Right lobe of liver (tissue), 6 donors: ENCODE results near the gene SAMD4A. TPM values are rescaled to one million over a fixed set of nuclear protein-coding genes. Genes with fewer than 3 reads are reported as not detected.

Experiments used
- ATAC-seq, 4 donors: fragments of 200-7000 bp; cut with Tn5 transposase; one replicate each; pipeline ENCODE4 v1.9.1; 2020; ENCODE audit warnings: mild to moderate bottlenecking in 4 of 4, moderate library complexity in 4 of 4
- DNase-seq, 3 donors: peaks; one replicate each; pipeline ENCODE4 v3.0.0-alpha.2; 2020
- H3K27ac ChIP-seq, 3 donors: fragments of 200-600 bp; one replicate each; pipeline ENCODE4 v1.8.0; 2022
- H3K27me3 ChIP-seq, 2 donors: fragments of 200-600 bp; one replicate each; pipeline ENCODE4 v1.8.0; 2022
- H3K36me3 ChIP-seq, 4 donors: fragments of 200-600 bp; sonication (generic) in 1 of 4; one replicate each; pipeline versions ENCODE4 v1.5.1 to v1.8.0; 2017 to 2022; ENCODE audit warnings: control low read depth in 1 of 4
- H3K4me1 ChIP-seq, 4 donors: fragments of 200-600 bp; sonication (generic) in 1 of 4; one replicate each; pipeline versions ENCODE4 v1.5.1 to v1.8.0; 2017 to 2022; ENCODE audit warnings: control low read depth in 1 of 4
- H3K4me3 ChIP-seq, 3 donors: fragments of 200-600 bp; one replicate each; pipeline ENCODE4 v1.8.0; 2022
- H3K9me3 ChIP-seq, 4 donors: fragments of 200-600 bp; sonication (generic) in 1 of 4; one replicate each; pipeline versions ENCODE4 v1.5.1 to v1.8.0; 2017 to 2022; ENCODE audit warnings: control low read depth in 1 of 4
- POLR2A ChIP-seq: fragments of 450-650 bp; IDR thresholded peaks from one replicate; pipeline ENCODE4 v1.6.1; 2017; ENCODE audit warnings: antibody characterized with exemption, mild to moderate bottlenecking
- WGBS: methylation state at CpG from one replicate; pipeline ENCODE4 v1.1.6; 2018; ENCODE audit warnings: low coverage, low lambda C conversion rate; ENCODE audit not compliant: insufficient coverage; ENCODE audit errors: missing lambda C conversion rate; 5-methylcytosine and 5-hydroxymethylcytosine counted together
- intact Hi-C, 2 donors: fragments of 100-400 bp; cut with DNase I; formaldehyde crosslinking; loops; one replicate each; pipeline versions ENCODE4 v1.11.2 to v1.14.1; 2022
- total RNA-seq, 6 experiments: library from RNA; depleted of rRNA in 2 of 6; stranded (reverse); fragments of >200 nt in 2 of 6; fragmentation: NEBNext Ultra II Directional in 3 of 6; extraction: Animal tissue kit (Norgen Biotek cat#: 25700) in 3 of 6; gene quantifications; one replicate each; pipeline versions ENCODE4 v1.1.0 to v1.2.4, GENCODE V29; 2016 to 2023
- TF ChIP-seq, protein P1 (sequence below), 4 donors: fragments of 200-600 bp in 3 of 4; fragments of 450-650 bp in 1 of 4; IDR thresholded peaks; one replicate each; pipeline versions ENCODE4 v1.5.1 to v1.8.0; 2016 to 2022; ENCODE audit warnings: antibody characterized with exemption in 4 of 4, mild to moderate bottlenecking in 2 of 4
- donor health status: DM: no; HTN: yes; CAD: no.
- donor health status: DM: no; HTN: no; CAD: no.
- donor health status: DM: no; HTN: no; CAD: no.
- donor health status: DM: no; HTN: yes; CAD: no.
- donor health status: DM: no; HTN: yes; CAD: no.

Gene SAMD4A
- total RNA-seq, 6 experiments from 2014 or later: 16.7 to 31.9 (median 21.1) TPM

DNA sequence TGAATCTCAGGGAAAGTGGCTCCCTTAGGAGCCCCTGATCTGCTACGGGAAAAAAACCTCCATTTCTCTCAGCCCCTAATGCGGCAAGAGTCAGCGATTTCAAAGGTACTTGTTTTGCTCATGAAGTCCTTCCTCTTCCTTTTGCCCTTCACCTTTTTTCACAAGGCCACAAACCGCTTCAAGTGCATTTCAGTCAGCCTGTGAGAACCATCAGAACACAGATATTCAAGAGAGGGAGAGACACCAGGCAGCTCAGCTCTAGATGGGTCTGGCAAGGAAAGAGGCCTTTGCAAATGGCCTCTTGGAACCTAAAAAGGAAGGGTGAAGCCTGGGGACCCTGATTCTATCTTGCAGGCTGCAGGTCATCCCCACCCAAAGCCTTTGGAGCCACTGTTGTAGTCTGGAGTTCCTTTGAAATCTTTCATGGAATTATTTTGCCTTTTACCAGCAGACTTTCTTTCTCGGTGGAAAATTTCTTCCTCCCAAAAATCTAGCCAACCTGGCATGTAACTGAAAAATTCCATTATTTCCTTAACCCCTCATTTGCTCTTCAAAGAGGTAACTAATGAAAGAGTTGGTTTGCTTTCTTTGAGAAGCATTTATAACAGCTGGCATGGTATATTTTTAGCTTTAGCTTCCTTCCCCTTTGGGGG is 145.0 kb downstream of the SAMD4A start:
- intact Hi-C loops: no loop called here
- H3K9me3 ChIP-seq: no peaks in the 10 kb centered on the region
- DNase-seq: no peak
- TF ChIP-seq, protein P1, sequence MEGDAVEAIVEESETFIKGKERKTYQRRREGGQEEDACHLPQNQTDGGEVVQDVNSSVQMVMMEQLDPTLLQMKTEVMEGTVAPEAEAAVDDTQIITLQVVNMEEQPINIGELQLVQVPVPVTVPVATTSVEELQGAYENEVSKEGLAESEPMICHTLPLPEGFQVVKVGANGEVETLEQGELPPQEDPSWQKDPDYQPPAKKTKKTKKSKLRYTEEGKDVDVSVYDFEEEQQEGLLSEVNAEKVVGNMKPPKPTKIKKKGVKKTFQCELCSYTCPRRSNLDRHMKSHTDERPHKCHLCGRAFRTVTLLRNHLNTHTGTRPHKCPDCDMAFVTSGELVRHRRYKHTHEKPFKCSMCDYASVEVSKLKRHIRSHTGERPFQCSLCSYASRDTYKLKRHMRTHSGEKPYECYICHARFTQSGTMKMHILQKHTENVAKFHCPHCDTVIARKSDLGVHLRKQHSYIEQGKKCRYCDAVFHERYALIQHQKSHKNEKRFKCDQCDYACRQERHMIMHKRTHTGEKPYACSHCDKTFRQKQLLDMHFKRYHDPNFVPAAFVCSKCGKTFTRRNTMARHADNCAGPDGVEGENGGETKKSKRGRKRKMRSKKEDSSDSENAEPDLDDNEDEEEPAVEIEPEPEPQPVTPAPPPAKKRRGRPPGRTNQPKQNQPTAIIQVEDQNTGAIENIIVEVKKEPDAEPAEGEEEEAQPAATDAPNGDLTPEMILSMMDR (IDR thresholded peaks at IDR 0.05): no peak
- TF ChIP-seq POLR2A: no peak
- no peaks in the 10 kb centered on the region for H3K36me3 ChIP-seq
- no peak for ATAC-seq
- WGBS: 25% methylated on average over 5 of the region's 5 CpGs
- no peak overlapping the region for H3K4me3 ChIP-seq
- H3K27me3 ChIP-seq: no peaks in the 10 kb centered on the region
- H3K4me1 ChIP-seq: peaks cover 0 to 70% (median 23%) of the 10 kb centered on the region in 4 donors
- no peak overlapping the region for H3K27ac ChIP-seq

DNA sequence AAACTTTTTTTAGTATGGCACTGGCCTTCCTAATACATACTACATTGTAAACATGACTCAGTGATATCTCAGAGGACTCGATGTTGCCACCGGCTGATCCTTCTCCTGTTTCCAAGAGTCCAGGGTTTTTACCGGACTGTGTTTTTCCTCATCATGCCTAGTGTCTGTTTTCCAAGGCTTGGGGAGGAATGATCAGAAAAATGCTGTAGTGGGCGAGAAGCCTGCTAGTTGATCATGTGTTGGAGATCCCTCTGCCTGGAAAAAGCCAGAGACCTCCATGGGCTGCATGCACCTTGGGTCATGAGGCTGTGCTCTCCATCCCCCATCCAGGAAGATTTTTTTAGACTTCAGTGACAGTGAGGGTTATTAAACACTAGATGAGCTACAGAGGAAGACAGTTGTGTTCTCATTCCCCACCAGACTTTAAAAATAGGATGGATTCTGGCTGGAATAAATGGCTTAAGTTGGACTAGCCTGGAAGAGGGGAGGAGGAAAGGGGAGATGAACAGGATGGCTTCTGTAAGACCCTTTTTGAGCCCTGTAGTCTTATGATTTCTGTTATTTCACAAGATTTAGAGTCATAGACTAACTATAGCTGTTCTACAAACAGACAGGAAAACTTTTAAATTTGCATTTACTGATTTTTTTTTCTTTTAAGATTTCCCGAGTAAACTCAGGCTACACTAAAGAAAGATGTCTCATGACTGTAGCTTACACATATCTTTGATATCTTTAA is 145.7 kb downstream of the SAMD4A start:
- no peaks in the 10 kb centered on the region for H3K36me3 ChIP-seq
- ATAC-seq (peak in 1 of 4 donors; percentile 19), DNase-seq (no peak)
- 65% methylated on average over 5 of the region's 5 CpGs for WGBS
- TF ChIP-seq POLR2A: no peak
- TF ChIP-seq, protein P1 (IDR thresholded peaks at IDR 0.05): no peak
- intact Hi-C loops: no loop called here
- H3K27me3 ChIP-seq: no peaks in the 10 kb centered on the region
- peaks cover 0 to 69% (median 23%) of the 10 kb centered on the region in 4 donors for H3K4me1 ChIP-seq
- no peak overlapping the region for H3K4me3 ChIP-seq
- no peaks in the 10 kb centered on the region for H3K9me3 ChIP-seq
- no peak overlapping the region for H3K27ac ChIP-seq

DNA sequence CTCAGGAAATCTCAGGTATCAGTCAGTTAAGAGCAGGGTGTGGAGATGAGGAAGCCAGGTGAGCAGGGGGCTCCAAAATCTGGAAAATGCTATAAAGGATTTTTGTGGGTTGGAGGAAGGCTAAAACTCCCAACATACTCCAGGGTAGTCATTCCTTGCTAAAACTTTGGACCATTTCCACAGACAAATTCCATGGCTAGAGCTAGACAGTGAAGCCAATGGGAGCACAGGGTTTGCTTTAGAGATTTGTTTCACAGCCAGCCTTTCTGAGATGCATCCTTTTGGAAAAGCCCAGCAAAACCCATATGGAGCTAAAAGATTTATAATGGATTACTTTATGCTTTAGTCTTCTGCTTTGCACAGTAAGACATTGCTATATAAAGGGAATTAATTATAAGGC is 146.5 kb downstream of the SAMD4A start:
- H3K9me3 ChIP-seq: no peaks in the 10 kb centered on the region
- ATAC-seq: no peak
- no peak overlapping the region for H3K4me3 ChIP-seq
- H3K36me3 ChIP-seq: no peaks in the 10 kb centered on the region
- DNase-seq: no peak
- no peak overlapping the region for H3K27ac ChIP-seq
- intact Hi-C loops: no loop called here
- H3K27me3 ChIP-seq: no peaks in the 10 kb centered on the region
- peaks cover 0 to 69% (median 23%) of the 10 kb centered on the region in 4 donors for H3K4me1 ChIP-seq
- TF ChIP-seq, protein P1 (IDR thresholded peaks at IDR 0.05): no peak
- TF ChIP-seq POLR2A: no peak

DNA sequence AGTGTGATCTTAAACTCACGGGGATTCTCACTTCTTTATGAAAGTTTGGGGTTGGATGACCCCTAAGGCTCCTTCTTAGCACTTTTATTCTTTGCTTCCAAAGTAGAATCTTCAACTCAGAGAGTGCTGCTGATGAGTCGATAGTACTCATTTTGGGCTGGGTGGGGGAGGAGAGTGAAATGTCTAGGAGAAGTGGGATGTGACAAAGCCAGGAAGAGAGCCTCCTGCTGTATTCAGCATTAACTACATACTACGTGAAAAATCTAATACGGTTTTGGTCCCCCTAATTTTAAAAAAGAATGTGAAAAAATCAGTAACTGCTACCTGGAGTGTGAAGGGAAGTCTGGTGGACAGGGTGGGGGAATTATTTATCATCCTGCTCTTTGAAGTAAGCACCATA is 148.3 kb downstream of the SAMD4A start:
- DNase-seq: no peak
- Histone ChIP-seq H3K27me3 (no peaks in the 10 kb centered on the region), H3K27ac (no peak overlapping the region), H3K4me3 (no peak overlapping the region), H3K36me3 (no peaks in the 10 kb centered on the region), H3K4me1 (peaks cover 0 to 67% (median 22%) of the 10 kb centered on the region in 4 donors), H3K9me3 (no peaks in the 10 kb centered on the region)
- WGBS: 41% methylated on average over 3 of the region's 4 CpGs
- intact Hi-C loops: no loop called here
- TF ChIP-seq, protein P1 (IDR thresholded peaks at IDR 0.05): no peak
- no peak for TF ChIP-seq POLR2A
- ATAC-seq: no peak
